GM21723 (cell line): Measurements from ENCODE around the gene GAS2.

Source experiments
- ATAC-seq: cut with Tn5 transposase; IDR thresholded peaks from one replicate; pipeline ENCODE4 v1.9.1; 2021; ENCODE audit warnings: mild to moderate bottlenecking, moderate library complexity; ENCODE audit not compliant: unreplicated experiment

Gene GAS2

DNA sequence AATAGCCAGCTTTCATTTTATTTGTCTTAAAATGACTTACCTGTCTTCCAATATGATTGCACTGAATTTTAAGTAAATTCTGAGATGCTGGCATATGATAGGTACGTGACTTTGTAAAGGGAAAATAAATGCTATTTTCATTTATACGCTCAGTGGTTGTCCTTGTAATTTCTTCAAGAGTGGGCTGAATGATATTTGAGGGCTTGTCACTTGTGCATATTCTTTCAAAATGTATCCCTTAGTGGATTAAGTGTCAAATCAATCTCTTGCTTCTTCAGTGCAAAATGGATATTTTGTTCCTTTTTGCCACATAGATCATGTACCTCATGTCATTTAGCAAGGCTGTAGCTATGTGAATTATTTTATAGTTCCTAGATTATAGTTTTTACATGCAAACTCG lies 56.9 kb downstream of the GAS2 start:
- ATAC-seq, result no peak

DNA sequence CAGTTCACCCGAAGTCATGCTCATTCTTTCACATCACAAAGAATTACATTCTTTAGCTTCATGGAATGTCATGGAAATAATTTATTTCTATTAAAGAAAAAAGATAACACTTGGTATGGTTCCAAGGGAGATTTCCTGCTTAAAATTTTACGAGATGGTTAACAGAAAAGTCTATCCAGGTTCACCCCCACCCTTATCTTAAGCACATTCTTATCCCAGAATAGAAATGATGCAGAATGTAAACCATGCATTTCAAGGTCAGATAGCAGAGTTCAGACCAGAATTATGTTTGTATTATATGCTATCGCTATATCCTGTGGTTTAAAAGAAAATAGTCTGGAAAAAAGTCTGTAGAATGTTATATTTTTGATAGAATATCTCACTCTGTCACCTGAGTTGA lies 58.7 kb downstream of the GAS2 start:
- no peak for ATAC-seq

DNA sequence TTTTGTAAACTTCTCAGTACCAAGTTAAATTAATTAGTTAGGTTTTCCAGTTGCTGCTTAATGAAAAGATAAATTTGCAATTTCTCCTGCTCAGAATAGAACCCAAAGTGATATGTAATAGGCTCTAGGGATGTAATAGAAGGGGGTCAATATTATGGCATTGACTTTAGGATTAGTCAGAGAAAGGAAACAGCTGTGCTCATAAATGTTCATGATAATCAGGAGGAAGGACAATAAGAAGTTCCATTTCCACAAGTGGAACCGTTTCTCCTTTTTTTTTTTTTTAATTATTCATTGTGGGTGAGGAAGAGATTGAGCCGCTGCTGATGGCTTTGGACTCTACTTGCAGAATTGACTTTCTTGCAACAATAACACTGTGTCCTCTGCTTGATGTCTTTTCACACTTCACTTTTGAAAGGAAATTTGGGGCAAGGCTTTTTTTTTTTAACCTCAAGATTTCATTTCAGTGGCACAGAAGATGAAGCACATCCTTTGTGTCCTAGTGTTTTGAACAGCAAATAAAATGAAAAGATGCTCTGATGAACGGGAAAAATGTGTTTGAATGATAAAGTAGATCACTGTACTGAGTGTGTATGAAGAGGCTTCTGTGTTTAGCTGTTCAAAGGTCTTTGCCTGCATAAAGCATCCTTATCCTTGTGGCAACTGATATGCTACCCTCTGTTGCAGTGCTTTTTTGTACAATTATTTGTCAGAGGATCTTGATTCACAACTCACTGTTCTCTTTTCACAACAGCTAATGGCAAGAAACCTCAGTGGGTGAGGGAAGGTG lies 62.4 kb downstream of the GAS2 start:
- no peak for ATAC-seq

DNA sequence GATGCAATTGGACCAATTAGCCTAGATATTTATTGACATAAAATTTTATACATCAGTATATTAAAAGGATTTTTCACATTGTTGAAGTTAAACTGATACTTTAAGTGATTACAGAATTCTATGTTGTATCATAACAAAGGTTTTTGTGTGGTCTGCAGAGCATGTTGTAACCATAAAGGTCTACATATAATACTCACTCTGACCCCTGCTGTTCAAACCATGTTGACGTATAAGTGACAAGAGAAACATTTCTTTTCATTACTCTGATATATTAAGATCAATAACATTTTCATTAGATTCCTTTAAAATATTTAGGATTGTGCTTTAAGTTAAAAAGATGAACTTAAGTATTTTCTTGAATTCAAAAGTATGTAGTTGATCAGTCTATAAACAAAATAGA lies 63.9 kb downstream of the GAS2 start:
- ATAC-seq, result no peak

DNA sequence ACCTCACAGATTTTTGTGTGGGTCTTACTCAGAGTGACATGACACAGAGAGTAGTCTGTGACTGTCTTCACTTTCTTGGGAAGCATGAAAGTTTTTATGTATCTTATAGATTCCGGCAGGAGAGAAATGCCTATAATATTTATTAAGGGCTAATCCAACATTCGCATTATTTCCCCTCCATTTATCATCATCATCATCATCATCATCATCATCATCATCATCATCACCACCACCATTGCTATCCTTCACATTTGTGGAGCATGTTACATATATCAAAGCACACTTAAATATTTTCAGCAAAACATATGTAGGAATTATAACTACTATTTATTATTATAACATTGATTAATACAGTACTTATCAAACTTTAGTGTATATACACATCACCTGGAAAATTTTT lies 66.2 kb downstream of the GAS2 start:
- no peak for ATAC-seq

DNA sequence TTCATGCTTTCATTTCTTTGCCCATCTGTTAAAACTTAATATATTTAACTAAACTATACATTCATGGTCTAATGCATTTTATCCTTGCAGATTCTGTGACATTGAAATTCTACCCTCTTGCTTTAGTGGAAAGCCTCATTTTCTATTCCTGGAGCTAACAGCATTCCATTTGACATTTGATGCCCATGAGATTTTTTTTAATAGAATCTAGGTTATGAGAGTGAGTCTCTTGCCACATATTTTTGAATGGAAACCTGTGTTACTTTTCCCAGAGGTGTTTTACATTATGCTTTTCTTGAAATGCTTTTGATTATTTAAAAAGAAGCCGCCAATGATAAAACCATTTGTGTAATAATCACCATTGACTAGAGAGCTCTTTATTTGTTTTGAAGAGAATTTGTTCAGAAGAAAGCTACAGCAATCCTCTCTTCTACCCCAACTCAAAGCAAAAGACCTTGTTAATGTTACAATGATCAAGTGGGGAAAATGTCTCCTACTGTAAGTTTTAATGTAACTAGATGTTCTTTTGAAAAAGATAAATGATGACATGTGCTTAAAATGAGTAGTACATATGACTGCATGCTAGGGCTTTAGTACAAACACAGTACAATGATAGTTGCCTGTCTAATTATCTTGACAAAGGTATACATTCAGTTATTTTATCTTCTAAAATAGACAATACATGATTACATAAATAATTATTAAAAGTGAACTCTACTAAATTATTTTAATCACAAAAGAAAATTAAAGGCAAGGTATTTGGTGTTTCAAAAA lies 67.3 kb downstream of the GAS2 start:
- ATAC-seq, result no peak

DNA sequence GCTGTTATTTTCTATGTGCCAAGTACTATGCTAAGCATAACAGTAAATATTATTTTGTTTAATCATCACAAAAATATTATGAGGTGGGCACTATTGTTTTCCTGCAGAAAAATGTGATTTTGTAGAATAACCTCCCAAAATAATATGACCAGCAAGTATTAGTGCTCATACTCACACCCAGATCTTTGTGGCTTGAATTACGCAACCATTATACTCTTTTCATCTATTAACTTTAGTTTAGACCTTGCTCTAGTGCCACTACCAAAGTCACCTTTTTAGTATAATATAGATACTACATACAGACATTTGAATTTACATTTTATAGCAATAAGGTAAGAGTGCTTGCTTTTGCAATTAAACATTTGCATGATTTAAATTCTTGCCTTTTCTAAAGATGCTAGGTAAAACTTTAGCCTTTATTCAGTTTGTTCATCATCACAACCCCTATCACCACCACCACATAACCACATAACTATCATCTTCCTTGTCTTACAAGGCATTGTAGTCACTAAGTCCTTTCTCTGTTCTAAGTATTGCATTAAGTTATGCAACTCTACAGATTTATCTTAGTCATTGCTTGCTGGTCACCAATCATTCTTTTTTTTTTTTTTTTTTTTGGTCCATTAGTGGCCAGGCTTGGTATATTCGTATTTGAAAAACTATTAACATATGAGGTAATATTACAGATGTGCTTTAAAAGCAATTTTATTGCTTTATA lies 68.4 kb downstream of the GAS2 start:
- ATAC-seq, result no peak

DNA sequence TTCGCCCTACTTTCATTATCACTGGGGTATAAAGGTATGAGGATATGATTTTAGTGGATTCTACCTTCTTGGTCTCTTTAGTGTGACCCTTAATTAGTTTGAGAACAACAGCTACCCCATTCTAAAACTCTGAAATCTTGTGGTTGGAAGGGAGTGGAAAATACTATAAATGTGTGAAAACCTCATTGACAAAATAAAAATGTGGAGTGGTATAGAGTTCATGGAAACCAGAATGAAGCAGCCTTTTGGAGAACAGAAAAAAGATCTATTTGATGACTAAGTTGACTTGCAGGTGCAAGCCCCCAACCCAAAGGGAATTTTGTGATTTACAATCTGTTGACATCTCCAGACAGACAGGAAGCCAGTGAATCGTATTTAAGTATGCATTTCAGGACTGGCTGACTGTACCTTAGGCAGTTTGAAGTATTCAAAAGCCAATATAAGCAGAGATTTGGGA lies 75.8 kb downstream of the GAS2 start:
- ATAC-seq, result no peak

DNA sequence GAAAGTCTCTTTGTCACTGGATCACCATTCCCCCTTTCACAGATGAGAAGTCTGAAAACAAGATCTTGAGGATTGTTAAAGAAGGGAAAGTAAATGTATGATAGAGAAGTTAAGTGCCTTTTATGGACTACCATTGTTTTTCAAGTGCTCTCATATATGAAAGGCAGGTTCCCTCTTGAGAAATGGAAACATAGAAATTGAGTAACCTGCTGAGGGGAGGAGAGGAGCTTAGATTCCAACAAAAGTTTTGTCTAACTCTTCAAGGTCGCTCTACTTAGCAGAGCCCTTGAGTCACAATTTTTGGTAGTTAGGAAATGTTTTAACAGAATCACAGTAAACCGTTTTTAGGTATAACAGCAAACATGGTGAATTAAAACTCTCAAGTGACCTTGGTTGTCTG lies 83.1 kb downstream of the GAS2 start:
- no peak for ATAC-seq

DNA sequence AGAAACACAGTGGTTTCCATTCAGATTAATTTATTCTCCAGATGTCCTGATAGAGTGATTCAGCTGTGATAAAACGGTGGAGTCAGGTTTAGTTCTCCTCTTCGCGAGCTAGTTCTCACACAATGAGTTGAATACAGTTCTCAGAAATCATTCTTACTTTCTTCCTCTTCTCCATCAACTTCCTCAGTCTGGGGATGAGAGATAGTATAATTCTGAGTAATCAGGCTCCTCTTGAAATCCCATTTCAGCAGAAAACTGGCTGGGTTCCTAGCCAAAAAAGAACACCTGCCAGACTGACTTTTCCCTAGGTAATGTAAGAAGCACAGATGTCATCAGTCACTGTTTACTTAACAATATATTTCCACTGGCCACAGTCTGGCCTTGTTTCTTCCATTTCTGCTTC lies 86.5 kb downstream of the GAS2 start:
- ATAC-seq, result no peak

DNA sequence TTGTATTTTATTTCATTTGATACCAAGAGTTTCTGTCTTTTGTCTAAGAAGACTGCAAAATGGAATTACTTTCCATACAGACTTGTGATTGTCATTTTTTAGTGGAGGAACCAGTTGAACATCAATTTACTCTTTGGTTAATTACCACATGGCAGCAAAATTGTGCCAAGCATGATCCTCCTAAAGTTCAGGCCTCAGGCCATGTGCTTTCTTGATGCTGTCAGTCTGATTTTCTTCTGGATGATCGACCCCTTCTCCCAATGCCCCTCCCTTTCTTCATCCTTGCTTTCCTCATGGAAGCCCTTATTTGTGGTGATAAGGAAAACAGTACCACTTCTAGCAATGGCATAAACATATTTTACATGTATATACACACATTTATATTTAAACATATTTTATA lies 87.0 kb downstream of the GAS2 start:
- no peak for ATAC-seq

DNA sequence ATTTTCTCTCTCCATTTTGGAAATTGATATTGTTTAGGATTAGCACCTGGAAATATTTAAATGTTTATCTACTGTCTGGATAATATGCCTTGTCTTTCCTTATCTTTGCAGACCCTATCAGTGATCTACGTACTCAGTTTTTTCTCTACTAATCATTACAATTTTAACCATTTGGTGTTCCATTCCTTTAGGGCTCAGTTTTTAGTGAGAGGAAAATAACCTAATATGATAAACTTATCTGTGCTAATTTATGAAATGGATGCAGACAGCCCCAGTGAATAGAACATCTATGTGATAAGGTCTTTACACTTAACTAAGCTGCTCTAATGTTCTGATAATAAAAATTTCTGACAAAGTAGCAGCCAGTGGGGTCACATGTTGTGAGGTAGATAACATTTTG lies 94.7 kb downstream of the GAS2 start:
- no peak for ATAC-seq

DNA sequence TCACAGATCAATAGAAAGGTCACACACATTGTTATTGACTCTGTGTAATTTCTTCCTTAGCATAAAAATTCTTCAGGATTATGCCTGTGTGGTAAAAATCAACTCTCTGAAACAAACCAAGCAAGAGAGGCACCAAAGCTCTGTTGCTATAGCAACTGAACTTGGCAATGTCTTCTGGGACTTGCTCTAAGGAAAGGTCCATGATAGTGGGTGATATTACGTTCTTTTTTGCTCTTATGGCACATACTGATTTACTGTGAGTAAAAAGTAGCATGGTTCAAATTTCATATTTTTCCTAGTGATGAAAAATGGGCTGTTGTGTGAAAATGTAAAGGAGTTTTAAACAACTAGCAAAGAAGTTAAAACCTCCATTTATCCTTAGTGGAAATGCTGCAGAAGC lies 96.8 kb downstream of the GAS2 start:
- no peak for ATAC-seq

DNA sequence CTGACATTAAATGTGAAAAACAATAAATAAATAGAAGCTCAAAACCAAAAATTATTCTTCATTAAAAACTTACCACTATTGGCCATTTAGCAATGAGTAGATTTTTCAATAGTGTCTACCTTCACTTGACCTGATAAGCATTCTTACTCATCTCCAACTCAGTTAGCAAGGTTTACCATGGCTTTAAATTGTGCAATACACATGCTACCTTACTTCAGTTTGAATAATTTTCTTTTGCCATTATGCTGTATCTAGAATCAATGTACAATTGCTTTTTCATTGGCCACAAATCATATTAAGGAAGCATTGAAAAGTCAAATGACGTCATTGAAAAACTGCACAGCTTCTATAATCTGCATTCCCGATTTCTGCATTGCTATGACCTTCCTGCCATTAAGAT lies 98.3 kb downstream of the GAS2 start:
- no peak for ATAC-seq

DNA sequence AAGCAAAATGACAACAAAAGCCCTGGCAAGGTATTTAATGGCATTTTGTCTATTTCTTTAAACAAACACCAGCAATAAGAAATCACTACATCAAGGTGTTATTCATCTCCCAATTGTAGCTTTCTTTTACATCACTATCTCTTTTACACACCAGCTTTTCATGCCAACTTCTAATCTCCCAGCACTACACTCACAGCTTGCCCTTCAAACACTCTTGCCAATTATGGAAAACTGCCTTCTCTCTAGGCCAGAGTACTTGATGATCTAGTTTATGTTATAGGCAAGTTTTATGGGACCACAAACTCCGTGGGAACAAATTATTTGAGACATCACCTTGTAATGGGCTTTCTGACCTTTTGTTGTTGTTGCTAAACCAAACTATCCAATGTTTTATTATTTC lies 101.9 kb downstream of the GAS2 start:
- ATAC-seq, result no peak

DNA sequence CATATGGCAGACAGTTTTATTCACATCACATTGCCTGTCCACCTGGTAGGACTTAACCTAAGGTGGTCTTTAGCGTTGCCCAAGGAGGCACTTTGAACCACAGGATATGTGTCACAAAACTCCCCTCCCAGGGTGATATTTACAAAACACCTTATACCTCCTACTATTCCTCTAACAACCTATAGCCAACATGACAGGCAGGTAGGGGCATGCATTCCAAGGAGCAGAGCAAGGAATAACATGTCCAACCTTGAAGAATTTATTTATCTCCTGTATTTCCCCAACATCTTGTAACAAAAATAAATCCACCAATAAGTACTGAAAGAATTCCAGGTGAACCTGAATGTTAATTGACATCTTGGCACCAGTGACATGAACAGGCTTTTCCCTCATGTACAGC lies 102.7 kb downstream of the GAS2 start:
- ATAC-seq, result no peak

DNA sequence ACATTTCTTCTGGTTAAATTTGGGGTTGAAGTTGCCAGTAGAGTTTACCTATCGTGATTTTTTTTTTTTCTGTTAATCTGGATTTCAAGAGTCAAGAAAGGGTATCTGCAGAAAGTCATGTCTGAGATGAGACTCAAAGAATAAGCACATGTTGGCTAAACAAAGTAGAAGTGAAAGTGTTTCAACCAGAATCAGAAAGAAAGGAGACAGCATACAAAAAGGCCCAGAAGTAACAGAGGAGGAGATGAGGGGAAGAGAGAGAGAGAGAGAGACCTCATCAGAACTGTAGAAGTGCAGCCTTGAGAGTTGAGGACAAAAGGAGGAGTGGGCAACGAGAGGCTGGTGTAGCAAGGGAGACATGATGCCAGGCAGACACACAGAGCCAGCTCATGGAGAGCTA lies 108.3 kb downstream of the GAS2 start:
- peak; percentile 63 for ATAC-seq

DNA sequence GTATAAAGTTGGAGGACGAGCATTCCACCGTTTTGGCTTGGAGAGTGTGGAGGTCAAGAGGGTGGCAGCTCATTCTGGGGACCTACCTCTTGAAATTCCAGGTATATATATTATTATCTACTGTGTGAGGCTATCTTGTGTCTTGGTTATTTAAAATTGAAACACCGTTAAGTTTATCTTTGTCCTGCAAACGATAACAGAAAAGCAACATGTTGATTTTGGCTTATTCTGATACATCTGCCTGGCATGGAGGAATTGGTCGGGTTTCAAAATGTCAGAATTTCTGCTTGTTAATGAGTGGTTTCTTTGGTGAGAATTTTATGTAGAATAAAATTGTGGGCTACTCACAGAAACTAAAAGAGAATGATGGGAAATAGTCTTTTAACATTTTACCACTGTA lies 108.8 kb downstream of the GAS2 start:
- no peak for ATAC-seq

DNA sequence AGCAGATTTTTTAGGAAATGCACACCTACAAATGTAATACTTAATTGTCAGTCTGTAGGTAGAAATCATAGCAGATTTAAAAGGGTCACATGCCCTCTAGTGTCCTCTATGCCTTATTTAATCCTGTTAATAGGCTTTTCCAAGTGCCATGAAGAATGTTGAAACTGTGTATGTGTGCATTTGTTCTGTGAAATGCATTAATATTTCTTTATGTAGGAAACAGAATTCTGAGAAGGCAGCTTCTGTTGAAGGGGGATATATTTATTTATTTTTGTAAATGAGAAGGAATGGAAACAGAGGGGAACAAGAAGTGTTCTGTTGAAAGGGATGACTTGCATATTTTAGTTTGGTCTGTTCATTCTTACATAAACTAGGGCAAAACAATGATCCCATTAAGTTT lies 112.2 kb downstream of the GAS2 start:
- no peak for ATAC-seq

DNA sequence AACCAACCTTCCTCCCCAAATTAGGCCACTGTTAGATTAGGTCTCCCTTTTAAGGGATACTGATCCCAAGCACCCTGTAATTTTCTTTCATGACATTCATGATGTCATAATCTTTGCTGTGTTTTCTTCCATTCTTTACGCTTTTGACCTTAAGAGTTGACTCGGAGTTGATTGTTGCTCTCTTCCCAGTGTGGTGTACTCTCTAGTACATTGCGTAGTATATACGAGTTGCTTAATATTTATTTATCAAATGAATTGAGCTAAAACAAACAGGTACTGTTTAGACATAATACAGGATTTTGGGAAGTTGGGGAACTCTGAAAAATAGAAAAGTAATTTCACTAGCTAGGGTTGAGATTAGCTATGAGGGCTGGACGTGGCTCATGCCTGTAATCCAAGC lies 113.4 kb downstream of the GAS2 start:
- no peak for ATAC-seq

DNA sequence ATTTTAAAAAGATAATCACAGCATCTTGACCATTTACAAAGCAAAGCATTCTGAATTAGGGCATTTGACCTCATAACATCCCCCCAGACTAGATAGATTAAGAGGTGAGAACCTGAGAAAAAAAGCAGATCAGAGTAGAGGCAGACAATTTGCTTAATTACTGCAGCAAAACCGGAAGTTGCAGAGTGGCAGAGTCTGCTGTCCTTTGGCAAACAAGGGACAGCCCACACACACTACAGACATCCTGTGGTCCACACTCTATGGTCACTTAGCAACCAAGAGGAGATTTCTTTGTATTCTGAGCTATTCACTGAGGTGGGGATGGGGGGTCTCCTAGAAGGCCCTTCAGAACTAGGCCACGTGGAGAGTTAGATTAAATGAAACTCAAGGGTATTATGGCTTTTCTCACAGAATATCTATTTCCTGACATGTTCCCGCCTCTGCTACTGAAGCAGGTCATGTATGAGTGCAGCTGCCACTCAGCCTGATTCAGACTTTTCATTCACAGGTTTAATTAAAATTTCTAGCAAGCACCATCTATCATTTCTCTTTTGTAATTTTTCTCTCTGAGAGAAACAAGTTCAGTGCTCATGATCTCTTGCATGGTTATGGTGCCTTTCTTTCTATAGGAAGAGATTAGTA lies 114.7 kb downstream of the GAS2 start:
- ATAC-seq, result peak; percentile 73
